ENCODE results near the gene ARHGEF2.

Gene ARHGEF2

GRCh38 chr1:155913969-155914757 lies 64.2 kb downstream of the ARHGEF2 start:
- no peak overlapping the region for H3K4me3 ChIP-seq (replicated peaks; ENCODE audit: low read depth, low read length)
- TF ChIP-seq, protein P1, sequence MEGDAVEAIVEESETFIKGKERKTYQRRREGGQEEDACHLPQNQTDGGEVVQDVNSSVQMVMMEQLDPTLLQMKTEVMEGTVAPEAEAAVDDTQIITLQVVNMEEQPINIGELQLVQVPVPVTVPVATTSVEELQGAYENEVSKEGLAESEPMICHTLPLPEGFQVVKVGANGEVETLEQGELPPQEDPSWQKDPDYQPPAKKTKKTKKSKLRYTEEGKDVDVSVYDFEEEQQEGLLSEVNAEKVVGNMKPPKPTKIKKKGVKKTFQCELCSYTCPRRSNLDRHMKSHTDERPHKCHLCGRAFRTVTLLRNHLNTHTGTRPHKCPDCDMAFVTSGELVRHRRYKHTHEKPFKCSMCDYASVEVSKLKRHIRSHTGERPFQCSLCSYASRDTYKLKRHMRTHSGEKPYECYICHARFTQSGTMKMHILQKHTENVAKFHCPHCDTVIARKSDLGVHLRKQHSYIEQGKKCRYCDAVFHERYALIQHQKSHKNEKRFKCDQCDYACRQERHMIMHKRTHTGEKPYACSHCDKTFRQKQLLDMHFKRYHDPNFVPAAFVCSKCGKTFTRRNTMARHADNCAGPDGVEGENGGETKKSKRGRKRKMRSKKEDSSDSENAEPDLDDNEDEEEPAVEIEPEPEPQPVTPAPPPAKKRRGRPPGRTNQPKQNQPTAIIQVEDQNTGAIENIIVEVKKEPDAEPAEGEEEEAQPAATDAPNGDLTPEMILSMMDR (IDR thresholded peaks at IDR 0.05; ENCODE audit: low read length, missing control alignments), result no peak
- no peak for DNase-seq (ENCODE audit: low read depth)

DNA sequence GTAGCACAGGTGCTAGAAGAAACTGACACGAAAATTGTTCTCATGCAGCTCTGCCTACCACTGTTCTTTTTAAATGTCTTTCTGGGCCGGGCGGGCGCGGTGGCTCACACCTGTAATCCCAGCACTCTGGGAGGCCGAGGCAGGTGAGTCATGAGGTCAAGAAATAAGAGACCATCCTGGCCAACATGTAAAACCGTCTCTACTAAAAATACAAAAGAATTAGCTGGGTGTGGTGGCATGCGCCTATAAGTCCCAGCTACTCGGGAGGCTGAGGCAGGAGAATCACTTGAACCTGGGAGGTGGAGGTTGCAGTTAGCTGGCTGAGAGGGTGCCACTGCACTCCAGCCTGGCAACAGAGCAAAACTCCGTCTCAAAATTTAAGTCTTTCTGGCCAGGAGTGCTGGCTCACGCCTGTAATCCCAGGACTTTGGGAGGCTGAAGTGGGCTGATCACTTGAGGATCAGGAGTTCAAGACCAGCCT lies 66.3 kb downstream of the ARHGEF2 start:
- DNase-seq (ENCODE audit: low read depth), result no peak
- TF ChIP-seq, protein P1 (IDR thresholded peaks at IDR 0.05; ENCODE audit: low read length, missing control alignments), result no peak
- H3K4me3 ChIP-seq (replicated peaks; ENCODE audit: low read depth, low read length), result no peak overlapping the region

- peak within 1 kb of the TSS; percentile 73 for H3K4me3 ChIP-seq (replicated peaks; ENCODE audit: low read depth, low read length)
- TF ChIP-seq, protein P1 (IDR thresholded peaks at IDR 0.05; ENCODE audit: low read length, missing control alignments), result no peak
- peak; percentile 78 for DNase-seq (ENCODE audit: low read depth)
Observed at GRCh38 chr1:155911156-155912055, 66.9 kb downstream of the ARHGEF2 start, which contains the start of gene RIT1. TSS of gene RIT1 (minus strand) at chr1:155911349. CDS start at chr1:155910761, 588 bp downstream.

- TF ChIP-seq, protein P1 (IDR thresholded peaks at IDR 0.05; ENCODE audit: low read length, missing control alignments), result peak; percentile 7
- H3K4me3 ChIP-seq (replicated peaks; ENCODE audit: low read depth, low read length), result peak overlapping the region; percentile 73
- DNase-seq (ENCODE audit: low read depth), result peak; percentile 42
Observed at GRCh38 chr1:155910621-155911121, 67.7 kb downstream of the ARHGEF2 start.

GRCh38 chr1:155909894-155910293 lies 68.5 kb downstream of the ARHGEF2 start:
- TF ChIP-seq, protein P1 (IDR thresholded peaks at IDR 0.05; ENCODE audit: low read length, missing control alignments), result no peak
- H3K4me3 ChIP-seq (replicated peaks; ENCODE audit: low read depth, low read length), result peak overlapping the region; percentile 73
- DNase-seq (ENCODE audit: low read depth), result peak; percentile 54

DNA sequence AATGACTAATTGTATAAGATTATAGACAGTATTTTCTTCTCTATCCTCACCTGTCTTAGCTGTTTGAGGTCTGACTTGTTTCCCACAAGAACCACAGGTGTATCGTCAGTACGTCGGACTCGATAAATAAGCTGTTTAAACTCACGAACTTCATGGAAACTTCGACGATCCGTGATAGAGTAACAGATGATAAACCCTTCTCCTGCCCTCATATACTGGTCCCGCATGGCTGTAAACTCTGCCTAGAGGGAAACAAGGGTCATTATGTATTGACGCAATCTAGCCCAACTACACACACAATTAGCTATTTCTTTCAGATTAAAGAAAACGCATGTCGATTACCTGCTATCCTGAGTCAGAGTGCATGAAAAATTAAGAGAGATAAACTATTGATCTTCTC lies 74.1 kb downstream of the ARHGEF2 start:
- no peak for DNase-seq (ENCODE audit: low read depth)
- TF ChIP-seq, protein P1 (IDR thresholded peaks at IDR 0.05; ENCODE audit: low read length, missing control alignments), result no peak
- H3K4me3 ChIP-seq (replicated peaks; ENCODE audit: low read depth, low read length), result no peak overlapping the region

Data from fibroblast of pulmonary artery (primary cell).